Esophagus muscularis mucosa (tissue), 3 donors: ENCODE results near the gene MS4A13.

ENCODE experiments used
- POLR2A ChIP-seq: fragments of 450-650 bp; IDR thresholded peaks from one replicate; pipeline ENCODE4 v1.6.1; 2017; ENCODE audit warnings: antibody characterized with exemption, moderate library complexity, mild to moderate bottlenecking, low read depth
- POLR2AphosphoS5 ChIP-seq, 2 donors: sonication (generic); formaldehyde crosslinking; IDR thresholded peaks; one replicate each; pipeline ENCODE4 v1.6.1; 2017; ENCODE audit warnings: antibody characterized with exemption in 2 of 2
- TF ChIP-seq, protein P1 (sequence below), 3 experiments: fragments of 200-600 bp in 2 of 3; fragments of 450-650 bp in 1 of 3; sonication (generic) in 2 of 3; IDR thresholded peaks; one replicate each; pipeline ENCODE4 v1.5.1; 2017 to 2019; ENCODE audit warnings: antibody characterized with exemption in 3 of 3, mild to moderate bottlenecking in 2 of 3, moderate library complexity in 1 of 3

DNA sequence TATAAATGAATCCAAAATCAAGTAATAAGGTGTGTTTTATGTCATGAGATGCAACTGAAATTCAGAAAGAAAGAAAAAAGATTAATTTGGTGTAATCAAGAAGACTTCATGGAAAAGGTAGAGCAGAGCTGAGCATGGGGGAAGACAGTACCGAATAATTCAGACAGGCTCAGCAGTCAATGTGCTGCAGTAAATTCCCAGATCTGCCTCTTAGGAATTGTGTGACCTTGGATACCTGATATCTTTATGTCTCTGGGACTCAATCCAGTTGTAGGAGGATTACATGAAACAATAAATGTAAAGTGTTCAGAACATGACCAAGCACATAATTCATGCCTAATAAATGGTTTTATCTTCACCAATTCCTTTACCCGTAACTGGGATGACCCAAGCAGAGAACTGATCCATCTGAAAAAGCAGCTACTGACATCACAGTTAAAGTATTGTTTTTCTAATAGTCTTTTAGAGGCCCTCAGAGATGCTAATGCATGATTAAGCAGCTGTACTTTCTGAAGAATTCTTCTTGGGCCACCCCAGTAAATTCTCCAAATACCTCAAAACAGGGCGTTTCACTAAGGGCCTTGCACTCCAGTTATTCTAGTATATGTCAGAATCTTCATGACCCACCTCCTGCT is 14.8 kb upstream of the MS4A13 start:
- TF ChIP-seq, protein P1, sequence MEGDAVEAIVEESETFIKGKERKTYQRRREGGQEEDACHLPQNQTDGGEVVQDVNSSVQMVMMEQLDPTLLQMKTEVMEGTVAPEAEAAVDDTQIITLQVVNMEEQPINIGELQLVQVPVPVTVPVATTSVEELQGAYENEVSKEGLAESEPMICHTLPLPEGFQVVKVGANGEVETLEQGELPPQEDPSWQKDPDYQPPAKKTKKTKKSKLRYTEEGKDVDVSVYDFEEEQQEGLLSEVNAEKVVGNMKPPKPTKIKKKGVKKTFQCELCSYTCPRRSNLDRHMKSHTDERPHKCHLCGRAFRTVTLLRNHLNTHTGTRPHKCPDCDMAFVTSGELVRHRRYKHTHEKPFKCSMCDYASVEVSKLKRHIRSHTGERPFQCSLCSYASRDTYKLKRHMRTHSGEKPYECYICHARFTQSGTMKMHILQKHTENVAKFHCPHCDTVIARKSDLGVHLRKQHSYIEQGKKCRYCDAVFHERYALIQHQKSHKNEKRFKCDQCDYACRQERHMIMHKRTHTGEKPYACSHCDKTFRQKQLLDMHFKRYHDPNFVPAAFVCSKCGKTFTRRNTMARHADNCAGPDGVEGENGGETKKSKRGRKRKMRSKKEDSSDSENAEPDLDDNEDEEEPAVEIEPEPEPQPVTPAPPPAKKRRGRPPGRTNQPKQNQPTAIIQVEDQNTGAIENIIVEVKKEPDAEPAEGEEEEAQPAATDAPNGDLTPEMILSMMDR (IDR thresholded peaks at IDR 0.05): no peak
- TF ChIP-seq POLR2A: no peak
- no peak for TF ChIP-seq POLR2AphosphoS5 (IDR thresholded peaks at IDR 0.05)
